ENCODE measurements around the gene BIRC2.
"Not testable (repeated sequence)": the region's sequence is repeated elsewhere in the genome, so short reads cannot be mapped to it uniquely, and the experiment has no call there.

Gene BIRC2

GRCh38 chr11:102346748-102347461, at the start of gene BIRC2:
Gene BIRC2 (plus strand): TSS chr11:102347214. CDS start chr11:102349855, 2,641 bp downstream.
- Histone ChIP-seq H3K4me3 (ENCODE audit: low read depth, low read length, poor library complexity, severe bottlenecking) (peak within 1 kb of the TSS; percentile 82), H2AFZ (ENCODE audit: low read length) (peak within 1 kb of the TSS; percentile 69), H3K27me3 (ENCODE audit: insufficient read depth, low read length) (no peaks in the 10 kb centered on the region), H3K9me3 (ENCODE audit: low read length) (no peaks in the 10 kb centered on the region), H4K20me1 (ENCODE audit: insufficient read depth, low read length) (no peaks in the 10 kb centered on the region), H3K79me2 (ENCODE audit: insufficient read depth, low read length) (peaks cover 40% of the 10 kb centered on the region), H3K4me2 (ENCODE audit: low read length) (peak within 1 kb of the TSS; percentile 72), H3K4me1 (ENCODE audit: insufficient read depth, low read length, severe bottlenecking) (peaks cover 45% of the 10 kb centered on the region), H3K9ac (ENCODE audit: low read length) (peak within 1 kb of the TSS; percentile 98), H3K9me2 (ENCODE audit: low read depth, low read length) (no peaks in the 10 kb centered on the region), H3K27ac (ENCODE audit: low read depth, low read length, poor library complexity, severe bottlenecking) (peak within 1 kb of the TSS; percentile 87), H3F3A (ENCODE audit: insufficient read depth, low read length) (no peaks in the 10 kb centered on the region; the same call in 1 of the 2 replicates), H3K36me3 (ENCODE audit: insufficient read depth, low read length) (peaks cover 20% of the 10 kb centered on the region)
- TF ChIP-seq EZH2 (IDR thresholded peaks at IDR 0.05; ENCODE audit: borderline replicate concordance, low read length) (no peak), CTCF (IDR thresholded peaks at IDR 0.05; ENCODE audit: low read length) (peak; percentile 59)

DNA sequence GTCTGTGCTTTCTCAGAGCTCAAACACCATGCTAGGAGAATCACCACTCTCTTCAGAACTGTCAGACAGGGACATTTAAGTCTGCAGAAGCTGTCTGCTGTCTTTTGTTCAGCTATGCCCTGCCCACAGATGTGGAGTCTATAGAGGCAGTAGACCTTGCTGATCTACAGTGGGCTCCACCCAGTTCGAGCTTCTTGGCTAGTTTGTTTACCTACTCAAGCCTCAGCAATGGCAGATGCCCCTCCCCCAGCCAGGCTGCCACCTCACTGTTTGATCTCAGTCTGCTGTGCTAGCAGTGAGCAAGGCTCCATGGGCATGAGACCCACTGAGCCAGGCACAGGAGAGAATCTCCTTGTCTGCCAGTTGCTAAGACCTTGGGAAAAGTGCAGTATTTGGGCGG, 46.2 kb upstream of the BIRC2 start:
- H3K9me3 ChIP-seq (ENCODE audit: low read length): peaks cover 12% of the 10 kb centered on the region
- H3K27me3 ChIP-seq (ENCODE audit: insufficient read depth, low read length); H3K4me2 ChIP-seq (ENCODE audit: low read length): not testable (repeated sequence)

DNA sequence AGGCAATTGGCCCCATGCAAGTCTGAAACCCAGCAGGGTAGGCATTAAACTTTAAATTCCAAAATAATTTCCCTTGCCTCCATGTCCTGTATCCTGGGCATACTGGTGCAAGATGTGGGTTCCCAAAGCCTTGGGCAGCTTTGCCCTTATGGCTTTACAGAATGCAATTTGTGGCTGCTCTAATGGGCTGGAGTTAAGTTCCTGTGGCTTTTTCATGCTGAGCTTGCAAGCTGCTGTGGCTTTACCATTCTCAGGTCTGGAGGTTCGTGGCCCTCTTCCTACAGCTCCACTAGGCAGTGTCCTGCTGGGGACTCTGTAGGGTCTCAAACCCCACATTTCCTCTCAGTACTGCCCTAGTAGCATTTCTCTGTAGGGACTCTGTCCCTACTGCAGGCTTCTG, 44.8 kb upstream of the BIRC2 start:
- Histone ChIP-seq H3K79me2 (ENCODE audit: insufficient read depth, low read length) (no peaks in the 10 kb centered on the region), H3K9ac (ENCODE audit: low read length) (no peak overlapping the region), H3K4me2 (ENCODE audit: low read length) (no peak overlapping the region), H2AFZ (ENCODE audit: low read length) (no peak overlapping the region), H3K36me3 (ENCODE audit: insufficient read depth, low read length) (no peaks in the 10 kb centered on the region), H3K27ac (ENCODE audit: low read depth, low read length, poor library complexity, severe bottlenecking) (no peak overlapping the region), H3K27me3 (ENCODE audit: insufficient read depth, low read length) (no peaks in the 10 kb centered on the region), H3K4me3 (ENCODE audit: low read depth, low read length, poor library complexity, severe bottlenecking) (no peak overlapping the region), H3K9me3 (ENCODE audit: low read length) (peaks cover 12% of the 10 kb centered on the region), H3F3A (ENCODE audit: insufficient read depth, low read length) (no peaks in the 10 kb centered on the region), H3K9me2 (ENCODE audit: low read depth, low read length) (no peaks in the 10 kb centered on the region), H3K4me1 (ENCODE audit: insufficient read depth, low read length, severe bottlenecking) (peaks cover 38% of the 10 kb centered on the region), H4K20me1 (ENCODE audit: insufficient read depth, low read length) (no peaks in the 10 kb centered on the region)
- TF ChIP-seq EZH2 (IDR thresholded peaks at IDR 0.05; ENCODE audit: borderline replicate concordance, low read length) (no peak), CTCF (IDR thresholded peaks at IDR 0.05; ENCODE audit: low read length) (no peak)

More for the DNA sequence above, 46.2 kb upstream of the BIRC2 start:
- H3K36me3 ChIP-seq (ENCODE audit: insufficient read depth, low read length); H4K20me1 ChIP-seq (ENCODE audit: insufficient read depth, low read length); H3K4me3 ChIP-seq (ENCODE audit: low read depth, low read length, poor library complexity, severe bottlenecking); H3K9ac ChIP-seq (ENCODE audit: low read length); H3K9me2 ChIP-seq (ENCODE audit: low read depth, low read length); H3K27ac ChIP-seq (ENCODE audit: low read depth, low read length, poor library complexity, severe bottlenecking); H3F3A ChIP-seq (ENCODE audit: insufficient read depth, low read length); H3K79me2 ChIP-seq (ENCODE audit: insufficient read depth, low read length); H2AFZ ChIP-seq (ENCODE audit: low read length): not testable (repeated sequence)
- H3K4me1 ChIP-seq (ENCODE audit: insufficient read depth, low read length, severe bottlenecking): peaks cover 25% of the 10 kb centered on the region

GRCh38 chr11:102304686-102305085, 42.3 kb upstream of the BIRC2 start:
- Histone ChIP-seq H3K27ac (ENCODE audit: low read depth, low read length, poor library complexity, severe bottlenecking) (peak overlapping the region; percentile 96), H3K4me3 (ENCODE audit: low read depth, low read length, poor library complexity, severe bottlenecking) (no peak overlapping the region), H3K9me3 (ENCODE audit: low read length) (peaks cover 12% of the 10 kb centered on the region), H2AFZ (ENCODE audit: low read length) (no peak overlapping the region), H3F3A (ENCODE audit: insufficient read depth, low read length) (no peaks in the 10 kb centered on the region), H3K4me1 (ENCODE audit: insufficient read depth, low read length, severe bottlenecking) (peaks cover 53% of the 10 kb centered on the region), H3K79me2 (ENCODE audit: insufficient read depth, low read length) (no peaks in the 10 kb centered on the region), H3K27me3 (ENCODE audit: insufficient read depth, low read length) (no peaks in the 10 kb centered on the region), H3K4me2 (ENCODE audit: low read length) (no peak overlapping the region), H3K9me2 (ENCODE audit: low read depth, low read length) (no peaks in the 10 kb centered on the region), H3K9ac (ENCODE audit: low read length) (no peak overlapping the region), H3K36me3 (ENCODE audit: insufficient read depth, low read length) (no peaks in the 10 kb centered on the region), H4K20me1 (ENCODE audit: insufficient read depth, low read length) (no peaks in the 10 kb centered on the region)
- TF ChIP-seq EZH2 (IDR thresholded peaks at IDR 0.05; ENCODE audit: borderline replicate concordance, low read length) (no peak), CTCF (IDR thresholded peaks at IDR 0.05; ENCODE audit: low read length) (no peak)

Measured in OCI-LY1 (cell line).